MCF 10A (cell line): ENCODE measurements around the gene OR3A3. TPM values are rescaled to one million over a fixed set of nuclear protein-coding genes. Genes with fewer than 3 reads are reported as not detected.
"Not testable (repeated sequence)": the region's sequence is repeated elsewhere in the genome, so short reads cannot be mapped to it uniquely, and the experiment has no call there.

Experiments used
- BruUV-seq: library from RNA; stranded (reverse); fragments of 400-500 nt; replicated peaks from 2 replicates; lab custom pipeline; 2021; lab: Mats Ljungman, UMichigan
- CTCF ChIA-PET: fragments of 300-600 bp; sonication (Branson Sonifier 250); formaldehyde crosslinking; extraction: SDS; loops from one replicate; lab custom pipeline; 2021; ENCODE audit warnings: antibody characterized with exemption, inconsistent platforms; lab: Yijun Ruan, JAX
- POLR2A ChIA-PET: fragments of 300-600, 350-650 bp; sonication (Branson Sonifier 250); formaldehyde crosslinking; extraction: SDS; loops from one replicate; lab custom pipeline; 2020; ENCODE audit warnings: antibody characterized with exemption, inconsistent platforms; lab: Yijun Ruan, JAX
- DNase-seq: peaks from one replicate; pipeline ENCODE4 v3.0.0-alpha.2; 2018; ENCODE audit not compliant: unreplicated experiment
- H3K27ac Mint-ChIP-seq: one replicate; pipeline ENCODE4 v1.8.0; 2022; ENCODE audit warnings: mild to moderate bottlenecking, low read depth, mixed read lengths; ENCODE audit not compliant: unreplicated experiment
- H3K27me3 Mint-ChIP-seq: one replicate; pipeline ENCODE4 v1.8.0; 2022; ENCODE audit warnings: mixed read lengths; ENCODE audit not compliant: insufficient read depth, unreplicated experiment
- H3K36me3 Mint-ChIP-seq: one replicate; pipeline ENCODE4 v1.8.0; 2022; ENCODE audit warnings: mild to moderate bottlenecking, moderate library complexity, mixed read lengths; ENCODE audit not compliant: insufficient read depth, unreplicated experiment
- H3K4me1 Mint-ChIP-seq: one replicate; pipeline ENCODE4 v1.8.0; 2022; ENCODE audit warnings: mixed read lengths; ENCODE audit not compliant: insufficient read depth, unreplicated experiment
- H3K4me3 Mint-ChIP-seq: one replicate; pipeline ENCODE4 v1.8.0; 2022; ENCODE audit warnings: mild to moderate bottlenecking, moderate library complexity, mixed read lengths; ENCODE audit not compliant: unreplicated experiment
- H3K9me3 Mint-ChIP-seq: one replicate; pipeline ENCODE4 v1.8.0; 2022; ENCODE audit warnings: mixed read lengths; ENCODE audit not compliant: unreplicated experiment
- intact Hi-C: fragments of 100-400 bp; cut with micrococcal nuclease; formaldehyde crosslinking; loops from 2 replicates; pipeline ENCODE4 v1.14.1; 2022
- total RNA-seq: library from RNA; stranded (reverse); gene quantifications from 2 replicates; pipeline ENCODE4 v1.2.3, GENCODE V29; 2022
- TF ChIP-seq, protein P1 (sequence below): fragments of 200-600 bp; IDR thresholded peaks from one replicate; pipeline ENCODE4 v1.8.0; 2022; ENCODE audit warnings: antibody characterized with exemption, mild to moderate bottlenecking; ENCODE audit not compliant: unreplicated experiment

Gene OR3A3
- total RNA-seq, 1 experiment from 2014 or later = not detected

DNA sequence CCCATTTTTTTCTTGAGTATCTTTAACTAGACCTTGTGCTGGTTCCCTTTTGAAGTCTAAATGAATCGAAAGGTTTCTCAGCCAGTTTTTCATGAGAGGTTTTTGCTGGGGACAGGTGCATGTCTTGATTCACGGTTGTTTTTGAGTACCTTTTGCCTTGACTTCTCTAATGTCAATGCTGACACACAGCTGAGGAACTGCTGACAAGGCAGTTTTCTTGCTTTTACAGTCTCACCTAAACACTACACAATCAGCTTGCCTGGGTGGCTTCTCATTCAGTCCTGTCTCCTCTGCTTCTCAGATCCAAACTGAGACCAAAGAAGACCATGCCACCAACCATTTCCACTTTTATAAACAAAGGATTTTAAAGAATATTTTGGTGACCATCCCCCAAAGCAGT lies 7.1 kb downstream of the OR3A3 start:
- ChIA-PET POLR2A (no interaction called here), CTCF (no interaction called here)
- Mint-ChIP-seq H3K36me3 (no peaks in the 10 kb centered on the region), H3K9me3 (peaks cover 16% of the 10 kb centered on the region), H3K4me3 (no peak overlapping the region), H3K27ac (no peak overlapping the region), H3K27me3 (peaks cover 46% of the 10 kb centered on the region), H3K4me1 (no peaks in the 10 kb centered on the region)
- no peak for DNase-seq
- TF ChIP-seq, protein P1, sequence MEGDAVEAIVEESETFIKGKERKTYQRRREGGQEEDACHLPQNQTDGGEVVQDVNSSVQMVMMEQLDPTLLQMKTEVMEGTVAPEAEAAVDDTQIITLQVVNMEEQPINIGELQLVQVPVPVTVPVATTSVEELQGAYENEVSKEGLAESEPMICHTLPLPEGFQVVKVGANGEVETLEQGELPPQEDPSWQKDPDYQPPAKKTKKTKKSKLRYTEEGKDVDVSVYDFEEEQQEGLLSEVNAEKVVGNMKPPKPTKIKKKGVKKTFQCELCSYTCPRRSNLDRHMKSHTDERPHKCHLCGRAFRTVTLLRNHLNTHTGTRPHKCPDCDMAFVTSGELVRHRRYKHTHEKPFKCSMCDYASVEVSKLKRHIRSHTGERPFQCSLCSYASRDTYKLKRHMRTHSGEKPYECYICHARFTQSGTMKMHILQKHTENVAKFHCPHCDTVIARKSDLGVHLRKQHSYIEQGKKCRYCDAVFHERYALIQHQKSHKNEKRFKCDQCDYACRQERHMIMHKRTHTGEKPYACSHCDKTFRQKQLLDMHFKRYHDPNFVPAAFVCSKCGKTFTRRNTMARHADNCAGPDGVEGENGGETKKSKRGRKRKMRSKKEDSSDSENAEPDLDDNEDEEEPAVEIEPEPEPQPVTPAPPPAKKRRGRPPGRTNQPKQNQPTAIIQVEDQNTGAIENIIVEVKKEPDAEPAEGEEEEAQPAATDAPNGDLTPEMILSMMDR = no peak
- intact Hi-C loops = no loop called here
- BruUV-seq = no TSS peak

DNA sequence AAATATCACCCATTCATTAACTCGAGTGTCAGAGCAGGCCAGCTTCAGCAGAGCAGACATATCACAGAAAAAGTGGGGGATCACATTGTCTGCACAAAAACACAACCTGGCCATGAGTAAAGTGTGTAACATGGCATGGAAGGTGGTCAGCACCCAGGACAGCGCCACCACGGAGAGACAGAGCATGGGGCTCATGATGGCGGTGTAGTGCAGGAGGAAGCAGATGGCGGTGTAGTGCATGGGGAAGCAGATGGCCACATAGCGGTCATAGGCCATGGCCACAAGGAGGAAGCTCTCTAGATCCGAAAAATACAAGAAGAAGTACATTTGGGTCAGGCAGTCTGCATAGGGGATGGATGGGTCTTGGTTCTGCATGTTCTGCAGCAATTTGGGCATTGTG lies 22.0 kb downstream of the OR3A3 start:
- H3K27me3 Mint-ChIP-seq, H3K36me3 Mint-ChIP-seq, H3K27ac Mint-ChIP-seq, intact Hi-C loops, H3K4me1 Mint-ChIP-seq, BruUV-seq, H3K4me3 Mint-ChIP-seq, CTCF ChIA-PET, POLR2A ChIA-PET: not testable (repeated sequence)
- DNase-seq = peak; percentile 17
- peaks cover 15% of the 10 kb centered on the region for H3K9me3 Mint-ChIP-seq

DNA sequence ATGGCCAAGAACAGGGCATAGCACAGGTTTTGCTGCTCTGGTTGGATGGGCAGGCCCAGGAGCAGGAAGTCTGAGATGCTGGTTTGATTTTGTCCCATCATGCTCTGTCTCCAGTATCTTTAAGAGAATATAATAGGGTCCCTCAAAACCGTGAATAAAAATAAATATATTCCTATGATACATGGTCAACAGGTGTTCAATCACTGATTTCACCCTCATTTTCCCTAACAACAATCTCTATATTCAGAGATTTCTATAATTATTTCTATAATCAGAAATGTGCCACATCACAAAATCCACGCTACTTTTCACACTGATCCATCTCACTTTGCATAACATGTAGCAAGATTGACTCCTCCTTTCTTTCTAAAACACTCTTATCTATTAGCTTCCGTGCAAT lies 22.6 kb downstream of the OR3A3 start, which contains the start of gene OR1E2:
Gene OR1E2 (minus strand): TSS at position 101 of the 400 bp plus-strand sequence. CDS start 0 bp downstream, at position 101.
- CTCF ChIA-PET = no interaction called here
- Mint-ChIP-seq H3K27me3 (no peaks in the 10 kb centered on the region), H3K27ac (no peak within 1 kb of the TSS), H3K4me1 (no peaks in the 10 kb centered on the region), H3K9me3 (peaks cover 11% of the 10 kb centered on the region), H3K4me3 (no peak within 1 kb of the TSS), H3K36me3 (no peaks in the 10 kb centered on the region)
- TF ChIP-seq, protein P1 = no peak
- no TSS peak for BruUV-seq
- no peak for DNase-seq
- POLR2A ChIA-PET = no interaction called here
- intact Hi-C loops = no loop called here

DNA sequence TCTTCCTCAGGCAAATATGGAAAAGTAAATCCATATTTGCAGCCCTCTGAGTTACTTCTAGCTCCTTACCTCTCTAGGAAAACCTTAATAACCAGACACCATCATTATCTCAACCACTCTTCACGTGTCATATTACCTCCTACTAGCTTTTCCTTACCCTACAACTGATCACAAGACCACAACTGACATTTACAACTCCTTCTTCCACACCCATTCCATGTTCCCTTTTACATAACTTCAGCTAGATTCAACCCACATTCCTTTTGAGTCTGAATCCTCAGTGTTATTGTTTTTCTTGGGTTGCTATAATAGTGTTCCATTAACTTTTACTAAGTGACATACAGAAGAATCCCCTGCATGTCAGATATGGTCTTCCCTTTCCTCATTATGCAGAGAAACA lies 27.2 kb downstream of the OR3A3 start:
- peaks cover 13% of the 10 kb centered on the region for H3K27me3 Mint-ChIP-seq
- no peak overlapping the region for H3K27ac Mint-ChIP-seq
- ChIA-PET CTCF (interaction anchor here (0.6 kb wide), 1 partner anchor 68 kb away, joined by 4 read pairs; no protein-coding TSS in a partner anchor), POLR2A (no interaction called here)
- H3K9me3 Mint-ChIP-seq = no peaks in the 10 kb centered on the region
- TF ChIP-seq, protein P1 = no peak
- DNase-seq = no peak
- no peaks in the 10 kb centered on the region for H3K36me3 Mint-ChIP-seq
- intact Hi-C loops = no loop called here
- no peaks in the 10 kb centered on the region for H3K4me1 Mint-ChIP-seq
- no TSS peak for BruUV-seq
- H3K4me3 Mint-ChIP-seq = no peak overlapping the region

DNA sequence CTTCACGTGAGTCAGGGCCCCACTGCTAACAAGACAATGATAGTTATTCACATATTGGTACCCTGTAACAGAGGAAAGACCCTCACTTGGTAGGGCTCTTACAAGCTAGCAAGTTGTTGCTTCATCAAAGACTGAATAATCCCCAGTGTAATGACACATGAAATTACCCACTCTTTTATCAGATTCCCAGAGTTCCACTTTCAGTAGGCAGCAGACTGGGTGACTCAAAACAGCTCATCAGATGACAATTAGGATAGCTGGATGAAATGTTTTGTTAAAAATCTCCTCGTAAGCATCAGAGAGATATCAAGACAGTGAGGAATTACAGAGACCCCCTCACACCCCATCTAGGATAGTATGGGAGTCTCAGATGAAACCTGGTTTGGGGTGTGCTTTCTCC lies 29.3 kb downstream of the OR3A3 start:
- POLR2A ChIA-PET = no interaction called here
- H3K36me3 Mint-ChIP-seq = no peaks in the 10 kb centered on the region
- H3K4me3 Mint-ChIP-seq = no peak overlapping the region
- TF ChIP-seq, protein P1 = no peak
- peaks cover 13% of the 10 kb centered on the region for H3K27me3 Mint-ChIP-seq
- no TSS peak for BruUV-seq
- no peak for DNase-seq
- H3K9me3 Mint-ChIP-seq = no peaks in the 10 kb centered on the region
- no peak overlapping the region for H3K27ac Mint-ChIP-seq
- CTCF ChIA-PET = no interaction called here
- H3K4me1 Mint-ChIP-seq = no peaks in the 10 kb centered on the region
- intact Hi-C loops = no loop called here
